ENCODE data around the gene MMEL1. TPM values are rescaled to one million over a fixed set of nuclear protein-coding genes. Genes with fewer than 3 reads are reported as not detected.
A peak's percentile ranks its signal among the peaks of the same experiment; 100 is the strongest.

The MMEL1 gene
- total RNA-seq, 2 experiments from 2014 or later = not detected

GRCh38 chr1:2638466-2639115, 5.8 kb upstream of the MMEL1 start:
- Histone ChIP-seq H3K4me3 (ENCODE audit: low read depth, low read length, poor library complexity, severe bottlenecking) (no peak overlapping the region), H3K79me2 (ENCODE audit: insufficient read depth, low read depth, low read length) (no peaks in the 10 kb centered on the region), H3K4me2 (ENCODE audit: low read length) (no peak overlapping the region), H3K9me3 (ENCODE audit: low read length) (peaks cover 10% of the 10 kb centered on the region; the same call in 1 of the 2 replicates), H3K27ac (ENCODE audit: low read depth, low read length, poor library complexity, severe bottlenecking) (no peak overlapping the region), H4K20me1 (ENCODE audit: insufficient read depth, low read length) (no peaks in the 10 kb centered on the region), H3K9me2 (ENCODE audit: insufficient read depth, low read length) (no peaks in the 10 kb centered on the region), H2AFZ (ENCODE audit: low read length) (no peak overlapping the region), H3K4me1 (ENCODE audit: insufficient read depth, low read length, poor library complexity, severe bottlenecking) (peaks cover 10% of the 10 kb centered on the region), H3K36me3 (ENCODE audit: insufficient read depth, low read length) (no peaks in the 10 kb centered on the region)
- CTCF ChIA-PET (ENCODE audit: unreplicated experiment) = no interaction called here
- POLR2A ChIA-PET = interaction anchor here (0.5 kb wide), 1 partner anchor 1512 kb away, joined by 3 read pairs; no protein-coding TSS in a partner anchor
- BruUV-seq (replicated peaks) = no TSS peak
- no peak for DNase-seq (ENCODE audit: low spot score)
- intact Hi-C loops (cut with micrococcal nuclease; ENCODE audit: unreplicated experiment) = no loop called here
- TF ChIP-seq CTCF (conservative IDR thresholded peaks at IDR 0.05; ENCODE audit: low read length) (no peak), EZH2phosphoT487 (IDR thresholded peaks at IDR 0.05; ENCODE audit: borderline replicate concordance, low read depth, low read length) (no peak)

- DNase-seq (ENCODE audit: low spot score) = no peak
- Histone ChIP-seq H3K27ac (ENCODE audit: low read depth, low read length, poor library complexity, severe bottlenecking) (no peak overlapping the region), H3K79me2 (ENCODE audit: insufficient read depth, low read depth, low read length) (no peaks in the 10 kb centered on the region), H2AFZ (ENCODE audit: low read length) (no peak overlapping the region), H3K4me3 (ENCODE audit: low read depth, low read length, poor library complexity, severe bottlenecking) (no peak overlapping the region), H3K36me3 (ENCODE audit: insufficient read depth, low read length) (no peaks in the 10 kb centered on the region), H3K9me3 (ENCODE audit: low read length) (peaks cover 10% of the 10 kb centered on the region; the same call in 1 of the 2 replicates), H3K4me1 (ENCODE audit: insufficient read depth, low read length, poor library complexity, severe bottlenecking) (peaks cover 7% of the 10 kb centered on the region), H4K20me1 (ENCODE audit: insufficient read depth, low read length) (no peaks in the 10 kb centered on the region), H3K9me2 (ENCODE audit: insufficient read depth, low read length) (no peaks in the 10 kb centered on the region), H3K4me2 (ENCODE audit: low read length) (no peak overlapping the region)
- no TSS peak for BruUV-seq (replicated peaks)
- ChIA-PET POLR2A (interaction anchor here (0.5 kb wide), 1 partner anchor 1511 kb away, joined by 3 read pairs; no protein-coding TSS in a partner anchor), CTCF (ENCODE audit: unreplicated experiment) (no interaction called here)
- intact Hi-C loops (cut with micrococcal nuclease; ENCODE audit: unreplicated experiment) = no loop called here
- TF ChIP-seq CTCF (conservative IDR thresholded peaks at IDR 0.05; ENCODE audit: low read length) (no peak), EZH2phosphoT487 (IDR thresholded peaks at IDR 0.05; ENCODE audit: borderline replicate concordance, low read depth, low read length) (no peak)
Observed at GRCh38 chr1:2637442-2638145, 4.8 kb upstream of the MMEL1 start.

- no peak overlapping the region for H3K4me2 ChIP-seq (ENCODE audit: low read length)
- ChIA-PET CTCF (ENCODE audit: unreplicated experiment) (no interaction called here), POLR2A (interaction anchor here (0.6 kb wide), 1 partner anchor 96 kb away, joined by 3 read pairs; no protein-coding TSS in a partner anchor)
- H3K4me1 ChIP-seq (ENCODE audit: insufficient read depth, low read length, poor library complexity, severe bottlenecking) = no peaks in the 10 kb centered on the region
- intact Hi-C loops (cut with micrococcal nuclease; ENCODE audit: unreplicated experiment) = no loop called here
- H3K9me3 ChIP-seq (ENCODE audit: low read length) = peaks cover 10% of the 10 kb centered on the region; the same call in 1 of the 2 replicates
- H3K9me2 ChIP-seq (ENCODE audit: insufficient read depth, low read length) = no peaks in the 10 kb centered on the region
- TF ChIP-seq CTCF (conservative IDR thresholded peaks at IDR 0.05; ENCODE audit: low read length) (no peak), EZH2phosphoT487 (IDR thresholded peaks at IDR 0.05; ENCODE audit: borderline replicate concordance, low read depth, low read length) (no peak)
- H3K4me3 ChIP-seq (ENCODE audit: low read depth, low read length, poor library complexity, severe bottlenecking) = no peak overlapping the region
- DNase-seq (ENCODE audit: low spot score) = peak; percentile 28
- H3K36me3 ChIP-seq (ENCODE audit: insufficient read depth, low read length) = no peaks in the 10 kb centered on the region
- H4K20me1 ChIP-seq (ENCODE audit: insufficient read depth, low read length) = no peaks in the 10 kb centered on the region
- no peak overlapping the region for H3K27ac ChIP-seq (ENCODE audit: low read depth, low read length, poor library complexity, severe bottlenecking)
- TSS peak; percentile 61 for BruUV-seq (replicated peaks)
- H3K79me2 ChIP-seq (ENCODE audit: insufficient read depth, low read depth, low read length) = no peaks in the 10 kb centered on the region
- no peak overlapping the region for H2AFZ ChIP-seq (ENCODE audit: low read length)
Observed at GRCh38 chr1:2636733-2637132, 3.9 kb upstream of the MMEL1 start.

Data from OCI-LY7 (cell line).